Activated B cell treated with CpG ODN at 0.5 μM for 24 hours (primary cell): Measurements from ENCODE around the gene DDIT4. TPM values are rescaled to one million over a fixed set of nuclear protein-coding genes. Genes with fewer than 3 reads are reported as not detected.

ENCODE experiments used
- ATAC-seq: fragments of 200-7000 bp; cut with Tn5 transposase; one replicate; pipeline ENCODE4 v1.10.0; 2021; ENCODE audit warnings: low read depth, mild to moderate bottlenecking, moderate library complexity
- CTCF ChIA-PET: fragments of 350-600 bp; sonication (Branson Sonifier 250); formaldehyde crosslinking; loops from one replicate; lab custom pipeline; 2021; ENCODE audit warnings: antibody characterized with exemption; lab: Charles Lee
- POLR2A ChIA-PET: fragments of 350-600 bp; sonication (Branson Sonifier 250); formaldehyde crosslinking; loops from one replicate; lab custom pipeline; 2021; ENCODE audit warnings: antibody characterized with exemption; lab: Charles Lee
- DNase-seq: peaks from one replicate; pipeline ENCODE4 v3.0.0; 2022
- H3K27ac Mint-ChIP-seq: one replicate; pipeline ENCODE4 v1.8.0; 2020; ENCODE audit warnings: mixed read lengths
- H3K27me3 Mint-ChIP-seq: one replicate; pipeline ENCODE4 v1.8.0; 2021; ENCODE audit warnings: mixed read lengths
- H3K36me3 Mint-ChIP-seq: one replicate; pipeline ENCODE4 v1.8.0; 2021; ENCODE audit warnings: low read depth, mixed read lengths
- H3K4me1 Mint-ChIP-seq: one replicate; pipeline ENCODE4 v1.8.0; 2021; ENCODE audit warnings: mixed read lengths
- H3K4me3 Mint-ChIP-seq: one replicate; pipeline ENCODE4 v1.8.0; 2020; ENCODE audit warnings: mild to moderate bottlenecking, mixed read lengths
- H3K9me3 Mint-ChIP-seq: one replicate; pipeline ENCODE4 v1.8.0; 2020; ENCODE audit warnings: mixed read lengths
- intact Hi-C: fragments of 100-400 bp; cut with micrococcal nuclease; formaldehyde crosslinking; loops from one replicate; pipeline ENCODE4 v1.15.1; 2024
- total RNA-seq: library from RNA; stranded (reverse); gene quantifications from 2 replicates; pipeline ENCODE4 v1.2.3, GENCODE V29; 2022
- TF ChIP-seq, protein P1 (sequence below): fragments of 200-600 bp; IDR thresholded peaks from one replicate; pipeline ENCODE4 v1.8.0; 2022; ENCODE audit warnings: antibody characterized with exemption, mild to moderate bottlenecking

The DDIT4 gene
- total RNA-seq, 1 donor from 2014 or later, result 175 TPM

GRCh38 chr10:72229261-72230251 lies 44.2 kb upstream of the DDIT4 start:
- Mint-ChIP-seq H3K36me3 (peaks cover 51% of the 10 kb centered on the region), H3K27ac (no peak overlapping the region), H3K9me3 (no peaks in the 10 kb centered on the region), H3K4me3 (no peak overlapping the region), H3K4me1 (peaks cover 37% of the 10 kb centered on the region), H3K27me3 (no peaks in the 10 kb centered on the region)
- ChIA-PET POLR2A (interaction anchor here (0.6 to 8.4 kb wide), 14 partner anchors 8 to 180 kb away, joined by 3 to 79 read pairs (median 4); partner anchors contain the start of genes ANAPC16, ASCC1 and DDIT4), CTCF (interaction anchor here (1.0 to 1.1 kb wide), 3 partner anchors 108 to 181 kb away, joined by 3 to 5 read pairs (median 5); no protein-coding TSS in a partner anchor)
- ATAC-seq, result no peak
- no peak for DNase-seq
- TF ChIP-seq, protein P1, sequence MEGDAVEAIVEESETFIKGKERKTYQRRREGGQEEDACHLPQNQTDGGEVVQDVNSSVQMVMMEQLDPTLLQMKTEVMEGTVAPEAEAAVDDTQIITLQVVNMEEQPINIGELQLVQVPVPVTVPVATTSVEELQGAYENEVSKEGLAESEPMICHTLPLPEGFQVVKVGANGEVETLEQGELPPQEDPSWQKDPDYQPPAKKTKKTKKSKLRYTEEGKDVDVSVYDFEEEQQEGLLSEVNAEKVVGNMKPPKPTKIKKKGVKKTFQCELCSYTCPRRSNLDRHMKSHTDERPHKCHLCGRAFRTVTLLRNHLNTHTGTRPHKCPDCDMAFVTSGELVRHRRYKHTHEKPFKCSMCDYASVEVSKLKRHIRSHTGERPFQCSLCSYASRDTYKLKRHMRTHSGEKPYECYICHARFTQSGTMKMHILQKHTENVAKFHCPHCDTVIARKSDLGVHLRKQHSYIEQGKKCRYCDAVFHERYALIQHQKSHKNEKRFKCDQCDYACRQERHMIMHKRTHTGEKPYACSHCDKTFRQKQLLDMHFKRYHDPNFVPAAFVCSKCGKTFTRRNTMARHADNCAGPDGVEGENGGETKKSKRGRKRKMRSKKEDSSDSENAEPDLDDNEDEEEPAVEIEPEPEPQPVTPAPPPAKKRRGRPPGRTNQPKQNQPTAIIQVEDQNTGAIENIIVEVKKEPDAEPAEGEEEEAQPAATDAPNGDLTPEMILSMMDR, result no peak
- intact Hi-C loops, result no loop called here

GRCh38 chr10:72233621-72234020 lies 40.1 kb upstream of the DDIT4 start:
- Mint-ChIP-seq H3K27ac (no peak overlapping the region), H3K4me1 (peaks cover 17% of the 10 kb centered on the region), H3K27me3 (no peaks in the 10 kb centered on the region), H3K4me3 (no peak overlapping the region), H3K9me3 (no peaks in the 10 kb centered on the region), H3K36me3 (peaks cover 67% of the 10 kb centered on the region)
- DNase-seq (no peak), ATAC-seq (no peak)
- TF ChIP-seq, protein P1, result no peak
- intact Hi-C loops, result no loop called here
- POLR2A ChIA-PET, result interaction anchor here (0.6 kb wide), 1 partner anchor 11 kb away, joined by 3 read pairs; no protein-coding TSS in a partner anchor
- CTCF ChIA-PET, result interaction anchor here (0.7 kb wide), 1 partner anchor 101 kb away, joined by 3 read pairs; no protein-coding TSS in a partner anchor

DNA sequence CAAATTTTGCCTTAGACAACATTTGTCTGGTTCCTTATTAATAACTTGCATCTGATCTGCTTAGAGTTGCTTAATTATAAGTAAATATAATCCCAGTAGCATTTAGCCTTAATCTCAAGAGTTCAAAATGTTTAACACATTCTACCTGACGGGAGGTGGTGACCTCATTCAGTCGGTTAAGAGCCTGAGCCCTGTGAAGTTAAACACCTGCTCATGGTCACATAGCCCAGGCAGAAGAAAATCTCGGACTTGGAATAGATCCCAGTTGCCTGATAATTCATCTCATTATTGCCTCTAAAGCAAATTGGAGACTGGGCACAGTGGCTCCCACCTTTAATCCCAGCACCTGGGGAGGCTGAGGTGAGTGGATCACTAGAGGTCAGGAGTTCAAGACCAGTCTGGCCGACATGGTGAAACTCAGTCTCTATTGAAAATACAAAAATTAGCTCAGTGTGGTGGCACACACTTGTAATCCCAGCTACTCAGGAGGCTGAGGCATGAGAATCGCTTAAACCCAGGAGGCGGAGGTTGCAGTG lies 39.1 kb upstream of the DDIT4 start:
- H3K4me3 Mint-ChIP-seq, result no peak overlapping the region
- DNase-seq, result no peak
- no peaks in the 10 kb centered on the region for H3K9me3 Mint-ChIP-seq
- TF ChIP-seq, protein P1, result no peak
- ATAC-seq, result no peak
- peaks cover 61% of the 10 kb centered on the region for H3K36me3 Mint-ChIP-seq
- intact Hi-C loops, result no loop called here
- POLR2A ChIA-PET, result no interaction called here
- H3K27me3 Mint-ChIP-seq, result no peaks in the 10 kb centered on the region
- CTCF ChIA-PET, result interaction anchor here (1.0 kb wide), 1 partner anchor 8 kb away, joined by 3 read pairs; no protein-coding TSS in a partner anchor
- peaks cover 11% of the 10 kb centered on the region for H3K4me1 Mint-ChIP-seq
- H3K27ac Mint-ChIP-seq, result no peak overlapping the region

DNA sequence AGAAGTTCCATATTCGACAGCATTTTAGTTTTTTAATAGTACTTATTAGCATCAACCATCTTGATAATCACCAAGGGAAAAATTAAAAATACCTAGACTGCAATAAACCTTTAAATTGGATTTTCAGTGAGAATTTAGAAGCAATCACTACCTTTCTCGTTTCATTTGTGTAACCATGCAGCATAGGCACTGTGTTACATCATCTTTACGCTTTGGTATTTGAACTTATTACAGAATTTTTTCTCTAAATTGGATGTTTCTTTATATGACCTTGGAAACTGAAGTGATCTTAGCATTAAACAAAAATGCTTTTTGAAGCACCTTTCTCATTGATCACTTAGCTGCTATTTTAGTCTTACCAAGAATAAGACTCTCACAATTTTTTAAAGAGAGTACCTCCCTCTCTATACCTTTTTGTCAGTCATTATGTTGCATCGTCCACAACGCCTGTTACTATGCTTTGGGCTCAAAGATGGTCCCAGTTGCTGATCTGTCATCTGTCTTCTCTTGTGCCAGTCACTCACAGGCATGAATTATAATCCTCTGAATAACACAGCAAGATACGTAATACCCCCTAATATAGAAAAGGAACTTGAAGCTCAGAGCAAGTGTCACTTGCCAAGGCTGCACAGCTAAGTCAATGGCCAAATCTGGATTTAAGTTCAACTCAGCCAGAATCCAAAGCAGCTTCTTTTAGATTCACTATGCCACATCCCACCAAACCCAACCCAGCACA lies 38.0 kb upstream of the DDIT4 start:
- POLR2A ChIA-PET, result interaction anchor here (1.3 to 2.2 kb wide), 4 partner anchors 17 to 85 kb away, joined by 3 to 8 read pairs (median 6); no protein-coding TSS in a partner anchor
- DNase-seq (no peak), ATAC-seq (no peak)
- H3K4me3 Mint-ChIP-seq, result no peak overlapping the region
- H3K9me3 Mint-ChIP-seq, result no peaks in the 10 kb centered on the region
- TF ChIP-seq, protein P1, result no peak
- peak overlapping the region; percentile 19 for H3K27ac Mint-ChIP-seq
- peaks cover 55% of the 10 kb centered on the region for H3K36me3 Mint-ChIP-seq
- H3K4me1 Mint-ChIP-seq, result peaks cover 11% of the 10 kb centered on the region
- no peaks in the 10 kb centered on the region for H3K27me3 Mint-ChIP-seq
- CTCF ChIA-PET, result interaction anchor here (1.0 kb wide), 1 partner anchor 9 kb away, joined by 3 read pairs; no protein-coding TSS in a partner anchor
- intact Hi-C loops, result no loop called here
